MM.1S (cell line): ENCODE measurements around the gene C3orf62.

ENCODE experiments used
- CTCF ChIP-seq: fragments of 300-600 bp; sonication (generic); IDR thresholded peaks from 2 replicates; pipeline ENCODE4 v1.5.1; 2016; ENCODE audit warnings: antibody characterized with exemption, low read length, mixed read lengths
- EZH2 ChIP-seq: fragments of 300-600 bp; sonication (generic); optimal IDR thresholded peaks from 2 replicates; pipeline ENCODE3; 2017; ENCODE audit warnings: low read depth, mild to moderate bottlenecking, antibody characterized with exemption, low read length, mixed read lengths
- EZH2phosphoT487 ChIP-seq: fragments of 300-600 bp; sonication (generic); IDR thresholded peaks from 2 replicates; pipeline ENCODE4 v1.6.1; 2018; ENCODE audit warnings: antibody characterized with exemption, low read length

GRCh38 chr3:49294343-49294742, 17.3 kb upstream of the C3orf62 start:
- no peak for TF ChIP-seq CTCF
- no peak for TF ChIP-seq EZH2
- no peak for TF ChIP-seq EZH2phosphoT487
